Measurements from ENCODE around the gene TNIK.

Gene TNIK

GRCh38 chr3:171219258-171219657 lies 240.9 kb downstream of the TNIK start:
- no peak for DNase-seq (ENCODE audit: low read depth)
- H3K4me3 ChIP-seq (ENCODE audit: control insufficient read depth, low read depth, low read length): no peak overlapping the region
- no peak for TF ChIP-seq CTCF (conservative IDR thresholded peaks at IDR 0.05; ENCODE audit: control insufficient read depth, insufficient read depth, low read depth, low read length)

DNA sequence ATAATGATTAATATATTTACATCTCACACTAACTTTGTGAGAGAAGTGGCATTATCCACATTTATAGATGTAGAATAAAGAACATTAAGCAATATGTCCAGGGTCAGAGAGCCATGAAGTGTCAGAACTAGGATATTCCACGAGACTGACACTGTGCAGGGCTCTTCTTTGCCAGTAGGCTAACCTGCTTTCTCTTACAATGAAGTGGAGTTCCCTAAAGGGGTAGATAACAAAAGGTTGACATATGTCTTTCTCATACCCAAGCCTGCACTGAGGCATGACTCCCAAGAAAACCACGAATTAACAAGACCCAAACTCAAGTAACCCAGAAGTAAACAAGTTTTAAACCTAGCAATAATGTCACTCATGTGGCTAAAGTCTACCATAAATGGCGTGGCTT lies 242.1 kb downstream of the TNIK start:
- DNase-seq (ENCODE audit: low read depth): no peak
- H3K4me3 ChIP-seq (ENCODE audit: control insufficient read depth, low read depth, low read length): no peak overlapping the region
- no peak for TF ChIP-seq CTCF (conservative IDR thresholded peaks at IDR 0.05; ENCODE audit: control insufficient read depth, insufficient read depth, low read depth, low read length)

DNA sequence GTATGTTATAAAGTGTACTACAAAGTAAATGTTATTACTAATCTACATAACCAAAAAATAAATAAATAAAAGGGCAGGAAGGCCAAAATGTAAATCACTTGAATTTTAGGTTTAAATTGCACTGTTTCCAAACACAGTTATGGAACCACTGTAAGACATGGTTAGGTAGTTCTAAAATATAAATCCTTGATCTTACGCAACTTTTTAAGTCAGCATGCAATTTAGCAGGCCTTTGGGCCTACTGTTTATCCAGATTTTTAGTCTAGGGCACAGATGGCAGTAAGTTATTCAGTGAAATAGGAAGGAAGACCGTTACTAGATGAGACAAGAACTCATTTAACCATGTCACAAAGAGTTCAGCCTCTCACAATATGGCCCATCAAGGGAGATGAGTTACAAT lies 246.3 kb downstream of the TNIK start:
- no peak for DNase-seq (ENCODE audit: low read depth)
- TF ChIP-seq CTCF (conservative IDR thresholded peaks at IDR 0.05; ENCODE audit: control insufficient read depth, insufficient read depth, low read depth, low read length): no peak
- no peak overlapping the region for H3K4me3 ChIP-seq (ENCODE audit: control insufficient read depth, low read depth, low read length)

GRCh38 chr3:171213178-171213577 lies 247.0 kb downstream of the TNIK start:
- DNase-seq (ENCODE audit: low read depth): no peak
- no peak for TF ChIP-seq CTCF (conservative IDR thresholded peaks at IDR 0.05; ENCODE audit: control insufficient read depth, insufficient read depth, low read depth, low read length)
- no peak overlapping the region for H3K4me3 ChIP-seq (ENCODE audit: control insufficient read depth, low read depth, low read length)

DNA sequence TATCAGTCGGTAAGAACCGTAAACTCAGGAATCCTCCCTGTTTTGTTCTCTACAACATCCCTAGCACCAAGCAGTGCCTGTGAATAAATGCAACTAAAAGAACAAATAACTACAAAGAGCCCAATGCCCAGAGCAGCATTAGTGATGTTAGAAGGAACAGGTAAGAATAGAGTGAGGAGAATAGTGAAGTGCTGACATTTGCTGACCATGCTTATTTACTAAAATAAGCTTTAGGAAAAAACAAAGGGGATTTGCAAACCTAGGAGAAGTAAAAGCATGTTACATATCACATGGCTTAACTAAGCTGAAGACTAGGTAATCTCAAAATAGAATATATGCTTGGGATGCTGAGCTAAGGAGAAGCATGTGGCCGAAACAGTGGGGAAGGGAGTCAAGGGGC lies 247.6 kb downstream of the TNIK start:
- no peak for DNase-seq (ENCODE audit: low read depth)
- TF ChIP-seq CTCF (conservative IDR thresholded peaks at IDR 0.05; ENCODE audit: control insufficient read depth, insufficient read depth, low read depth, low read length): no peak
- no peak overlapping the region for H3K4me3 ChIP-seq (ENCODE audit: control insufficient read depth, low read depth, low read length)

DNA sequence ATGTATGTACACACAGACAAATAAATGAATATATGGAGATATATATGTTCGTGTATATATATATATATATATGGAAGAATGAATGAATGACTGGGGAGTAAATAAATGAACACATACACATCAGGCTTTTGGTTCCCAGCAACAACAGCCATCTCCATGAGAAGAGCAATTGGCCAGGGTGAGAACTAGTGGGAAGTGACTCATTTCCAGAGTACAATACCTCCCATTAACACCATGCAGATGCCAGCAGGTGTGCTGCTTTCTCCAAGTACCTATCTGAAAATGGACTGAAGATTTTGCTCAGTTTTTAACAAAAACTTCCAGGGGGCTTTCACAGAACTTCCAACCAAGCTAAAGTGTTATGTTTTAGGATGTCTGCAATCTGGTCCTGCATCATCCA lies 253.9 kb downstream of the TNIK start:
- no peak for TF ChIP-seq CTCF (conservative IDR thresholded peaks at IDR 0.05; ENCODE audit: control insufficient read depth, insufficient read depth, low read depth, low read length)
- no peak overlapping the region for H3K4me3 ChIP-seq (ENCODE audit: control insufficient read depth, low read depth, low read length)
- no peak for DNase-seq (ENCODE audit: low read depth)

DNA sequence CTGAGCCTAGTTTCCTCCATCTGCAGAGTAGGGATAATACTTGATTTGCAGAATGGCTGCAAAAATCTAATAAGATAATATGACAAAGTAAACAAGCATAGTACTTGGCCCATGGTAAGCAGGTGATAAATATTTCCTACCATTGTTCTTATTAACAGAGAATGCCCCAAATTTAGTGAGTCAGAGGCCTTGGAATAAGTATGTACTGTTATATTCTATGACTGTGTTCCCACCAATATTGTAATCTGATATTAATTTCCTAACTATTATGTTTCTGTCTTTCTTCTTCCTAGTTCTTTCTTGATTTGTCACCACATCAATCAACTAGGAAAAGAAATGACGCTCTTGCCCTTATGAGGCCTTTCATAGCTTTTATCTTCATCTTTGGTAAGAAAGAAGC lies 255.3 kb downstream of the TNIK start:
- peak; percentile 14 for DNase-seq (ENCODE audit: low read depth)
- H3K4me3 ChIP-seq (ENCODE audit: control insufficient read depth, low read depth, low read length): no peak overlapping the region
- no peak for TF ChIP-seq CTCF (conservative IDR thresholded peaks at IDR 0.05; ENCODE audit: control insufficient read depth, insufficient read depth, low read depth, low read length)

All from fibroblast of mammary gland (primary cell).